ENCODE data around the gene DLGAP1.

DNA sequence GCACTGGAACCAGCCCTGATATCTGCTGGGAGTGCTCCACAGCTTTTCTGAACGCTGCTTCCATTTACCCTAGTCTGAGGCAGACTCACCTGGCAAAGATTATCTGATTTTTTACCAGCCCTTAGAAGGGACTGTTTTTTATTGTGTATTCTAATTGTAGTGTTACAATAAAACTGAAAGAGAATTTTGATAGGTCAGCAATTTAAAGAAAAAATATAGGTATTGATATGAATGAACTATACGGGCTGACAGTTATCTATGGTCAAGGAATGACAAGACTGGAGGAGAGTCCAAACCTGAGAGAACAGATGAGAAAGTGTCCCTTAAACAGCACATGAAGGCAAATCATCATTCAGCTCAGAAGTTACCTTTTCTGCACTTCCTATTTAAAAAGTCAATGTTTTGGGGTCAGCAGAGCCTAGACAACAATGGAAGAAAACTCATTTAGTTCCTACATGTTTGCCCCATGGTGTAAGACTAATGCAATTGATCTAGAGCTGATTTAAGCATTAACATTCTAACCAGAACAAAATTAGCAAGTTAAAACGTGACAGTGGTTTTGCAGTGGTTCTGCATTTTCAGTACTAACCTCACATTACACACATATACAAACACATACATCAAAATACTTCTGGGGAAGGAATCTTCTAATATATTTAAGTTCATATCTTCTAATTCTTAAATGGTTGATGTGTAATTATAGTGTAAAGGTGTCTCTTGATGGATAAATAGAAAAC is 504.3 kb downstream of the DLGAP1 start:
- TF ChIP-seq POLR2AphosphoS5 (IDR thresholded peaks at IDR 0.05) (no peak), EZH2 (IDR thresholded peaks at IDR 0.05; ENCODE audit: borderline replicate concordance, insufficient read depth, low read length, poor library complexity, severe bottlenecking) (no peak), EP300 (conservative IDR thresholded peaks at IDR 0.05; ENCODE audit: poor library complexity, severe bottlenecking) (no peak)
- TF ChIP-seq, protein P1, sequence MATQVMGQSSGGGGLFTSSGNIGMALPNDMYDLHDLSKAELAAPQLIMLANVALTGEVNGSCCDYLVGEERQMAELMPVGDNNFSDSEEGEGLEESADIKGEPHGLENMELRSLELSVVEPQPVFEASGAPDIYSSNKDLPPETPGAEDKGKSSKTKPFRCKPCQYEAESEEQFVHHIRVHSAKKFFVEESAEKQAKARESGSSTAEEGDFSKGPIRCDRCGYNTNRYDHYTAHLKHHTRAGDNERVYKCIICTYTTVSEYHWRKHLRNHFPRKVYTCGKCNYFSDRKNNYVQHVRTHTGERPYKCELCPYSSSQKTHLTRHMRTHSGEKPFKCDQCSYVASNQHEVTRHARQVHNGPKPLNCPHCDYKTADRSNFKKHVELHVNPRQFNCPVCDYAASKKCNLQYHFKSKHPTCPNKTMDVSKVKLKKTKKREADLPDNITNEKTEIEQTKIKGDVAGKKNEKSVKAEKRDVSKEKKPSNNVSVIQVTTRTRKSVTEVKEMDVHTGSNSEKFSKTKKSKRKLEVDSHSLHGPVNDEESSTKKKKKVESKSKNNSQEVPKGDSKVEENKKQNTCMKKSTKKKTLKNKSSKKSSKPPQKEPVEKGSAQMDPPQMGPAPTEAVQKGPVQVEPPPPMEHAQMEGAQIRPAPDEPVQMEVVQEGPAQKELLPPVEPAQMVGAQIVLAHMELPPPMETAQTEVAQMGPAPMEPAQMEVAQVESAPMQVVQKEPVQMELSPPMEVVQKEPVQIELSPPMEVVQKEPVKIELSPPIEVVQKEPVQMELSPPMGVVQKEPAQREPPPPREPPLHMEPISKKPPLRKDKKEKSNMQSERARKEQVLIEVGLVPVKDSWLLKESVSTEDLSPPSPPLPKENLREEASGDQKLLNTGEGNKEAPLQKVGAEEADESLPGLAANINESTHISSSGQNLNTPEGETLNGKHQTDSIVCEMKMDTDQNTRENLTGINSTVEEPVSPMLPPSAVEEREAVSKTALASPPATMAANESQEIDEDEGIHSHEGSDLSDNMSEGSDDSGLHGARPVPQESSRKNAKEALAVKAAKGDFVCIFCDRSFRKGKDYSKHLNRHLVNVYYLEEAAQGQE (IDR thresholded peaks at IDR 0.05; ENCODE audit: borderline replicate concordance) = no peak
- TF ChIP-seq, protein P2, sequence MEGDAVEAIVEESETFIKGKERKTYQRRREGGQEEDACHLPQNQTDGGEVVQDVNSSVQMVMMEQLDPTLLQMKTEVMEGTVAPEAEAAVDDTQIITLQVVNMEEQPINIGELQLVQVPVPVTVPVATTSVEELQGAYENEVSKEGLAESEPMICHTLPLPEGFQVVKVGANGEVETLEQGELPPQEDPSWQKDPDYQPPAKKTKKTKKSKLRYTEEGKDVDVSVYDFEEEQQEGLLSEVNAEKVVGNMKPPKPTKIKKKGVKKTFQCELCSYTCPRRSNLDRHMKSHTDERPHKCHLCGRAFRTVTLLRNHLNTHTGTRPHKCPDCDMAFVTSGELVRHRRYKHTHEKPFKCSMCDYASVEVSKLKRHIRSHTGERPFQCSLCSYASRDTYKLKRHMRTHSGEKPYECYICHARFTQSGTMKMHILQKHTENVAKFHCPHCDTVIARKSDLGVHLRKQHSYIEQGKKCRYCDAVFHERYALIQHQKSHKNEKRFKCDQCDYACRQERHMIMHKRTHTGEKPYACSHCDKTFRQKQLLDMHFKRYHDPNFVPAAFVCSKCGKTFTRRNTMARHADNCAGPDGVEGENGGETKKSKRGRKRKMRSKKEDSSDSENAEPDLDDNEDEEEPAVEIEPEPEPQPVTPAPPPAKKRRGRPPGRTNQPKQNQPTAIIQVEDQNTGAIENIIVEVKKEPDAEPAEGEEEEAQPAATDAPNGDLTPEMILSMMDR (IDR thresholded peaks at IDR 0.05; ENCODE audit: poor library complexity, severe bottlenecking) = no peak

Data from neural cell (in vitro differentiated cells).